HL-60/S4 treated with phorbol 12-myristate 13-acetate at 8.2 ng/mL for 4 days and 3 days (cell line): Measurements from ENCODE around the gene LAIR2.
"Not testable (repeated sequence)": the region's sequence is repeated elsewhere in the genome, so short reads cannot be mapped to it uniquely, and the experiment has no call there.

Experiments
- in situ Hi-C: fragments of 300-500 bp; cut with MboI; formaldehyde crosslinking; loops from 2 replicates; pipeline ENCODE4 v1.15.0; 2022; ENCODE audit warnings: low sequenced_read_pairs

Gene LAIR2

GRCh38 chr19:54464044-54464629, 38.5 kb upstream of the LAIR2 start:
- in situ Hi-C loops, result no loop called here

- in situ Hi-C loops, result no loop called here
Measured at GRCh38 chr19:54464630-54465425, 37.8 kb upstream of the LAIR2 start.

GRCh38 chr19:54465426-54466109, 37.1 kb upstream of the LAIR2 start:
- in situ Hi-C loops, result no loop called here

GRCh38 chr19:54466110-54466480, 36.5 kb upstream of the LAIR2 start:
- in situ Hi-C loops, result not testable (repeated sequence)

GRCh38 chr19:54469496-54469934, 33.1 kb upstream of the LAIR2 start:
- in situ Hi-C loops, result no loop called here

GRCh38 chr19:54470276-54470887, 32.2 kb upstream of the LAIR2 start:
- in situ Hi-C loops, result no loop called here

- in situ Hi-C loops, result no loop called here
Measured at GRCh38 chr19:54470991-54471782, 31.4 kb upstream of the LAIR2 start.

GRCh38 chr19:54473071-54473891, 29.4 kb upstream of the LAIR2 start, which contains the start of gene CDC42EP5:
Gene CDC42EP5 (minus strand): TSS chr19:54473296. CDS start chr19:54465547, 7,749 bp downstream.
- in situ Hi-C loops, result no loop called here

GRCh38 chr19:54473892-54474372, 28.7 kb upstream of the LAIR2 start:
- in situ Hi-C loops, result no loop called here

GRCh38 chr19:54475706-54476105, 26.9 kb upstream of the LAIR2 start:
- in situ Hi-C loops, result loop anchor here (25.0 kb wide), 2 partner anchors 187 to 437 kb away; partner anchors contain the start of genes LILRB4 and NCR1

GRCh38 chr19:54477650-54478049, 25.0 kb upstream of the LAIR2 start:
- in situ Hi-C loops, result loop anchor here (25.0 kb wide), 2 partner anchors 185 to 435 kb away; partner anchors contain the start of genes LILRB4 and NCR1

- in situ Hi-C loops, result loop anchor here (25.0 kb wide), 2 partner anchors 184 to 434 kb away; partner anchors contain the start of genes LILRB4 and NCR1
Measured at GRCh38 chr19:54478677-54479266, 23.9 kb upstream of the LAIR2 start.

GRCh38 chr19:54480051-54480450, 22.6 kb upstream of the LAIR2 start:
- in situ Hi-C loops, result loop anchor here (25.0 kb wide), 2 partner anchors 182 to 432 kb away; partner anchors contain the start of genes LILRB4 and NCR1

- in situ Hi-C loops, result loop anchor here (25.0 kb wide), 2 partner anchors 181 to 431 kb away; partner anchors contain the start of genes LILRB4 and NCR1
Measured at GRCh38 chr19:54481326-54481930, 21.2 kb upstream of the LAIR2 start.

- in situ Hi-C loops, result loop anchor here (25.0 kb wide), 2 partner anchors 179 to 429 kb away; partner anchors contain the start of genes LILRB4 and NCR1
Measured at GRCh38 chr19:54482889-54483288, 19.7 kb upstream of the LAIR2 start.

- in situ Hi-C loops, result loop anchor here (25.0 kb wide), 2 partner anchors 178 to 428 kb away; partner anchors contain the start of genes LILRB4 and NCR1
Measured at GRCh38 chr19:54484451-54484850, 18.2 kb upstream of the LAIR2 start.

- in situ Hi-C loops, result loop anchor here (25.0 kb wide), 2 partner anchors 176 to 426 kb away; partner anchors contain the start of genes LILRB4 and NCR1
Measured at GRCh38 chr19:54485851-54486250, 16.8 kb upstream of the LAIR2 start.

- in situ Hi-C loops, result loop anchor here (25.0 kb wide), 2 partner anchors 173 to 423 kb away; partner anchors contain the start of genes LILRB4 and NCR1
Measured at GRCh38 chr19:54489341-54489740, 13.3 kb upstream of the LAIR2 start.
